Endothelial cell (in vitro differentiated cells): ENCODE data around the gene SMARCC1. TPM values are rescaled to one million over a fixed set of nuclear protein-coding genes. Genes with fewer than 3 reads are reported as not detected.

ENCODE experiments used
- DNase-seq: peaks from one replicate; pipeline ENCODE4 v3.0.0; 2021; ENCODE audit warnings: low spot score
- H3K27ac Mint-ChIP-seq: one replicate; pipeline ENCODE4 v1.8.0; 2021; ENCODE audit warnings: mixed read lengths, inconsistent platforms; ENCODE audit not compliant: unreplicated experiment
- H3K27me3 Mint-ChIP-seq: one replicate; pipeline ENCODE4 v1.8.0; 2021; ENCODE audit warnings: mild to moderate bottlenecking, moderate library complexity, mixed read lengths, inconsistent platforms; ENCODE audit not compliant: unreplicated experiment
- H3K36me3 Mint-ChIP-seq: one replicate; pipeline ENCODE4 v1.8.0; 2021; ENCODE audit warnings: mild to moderate bottlenecking, low read depth, mixed read lengths, inconsistent platforms; ENCODE audit not compliant: unreplicated experiment
- H3K4me1 Mint-ChIP-seq: one replicate; pipeline ENCODE4 v1.8.0; 2021; ENCODE audit warnings: mild to moderate bottlenecking, mixed read lengths, inconsistent platforms; ENCODE audit not compliant: unreplicated experiment
- H3K4me3 Mint-ChIP-seq: one replicate; pipeline ENCODE4 v1.8.0; 2021; ENCODE audit warnings: mild to moderate bottlenecking, mixed read lengths, inconsistent platforms; ENCODE audit not compliant: unreplicated experiment
- H3K9me3 Mint-ChIP-seq: one replicate; pipeline ENCODE4 v1.8.0; 2021; ENCODE audit warnings: mixed read lengths, inconsistent platforms; ENCODE audit not compliant: unreplicated experiment
- total RNA-seq: library from RNA; stranded (reverse); fragmentation: NEBNext Ultra II Directional; extraction: Animal tissue kit (Norgen Biotek cat#: 25700); gene quantifications from one replicate; pipeline ENCODE4 v1.2.1, GENCODE V29; 2021; ENCODE audit not compliant: unreplicated experiment
- TF ChIP-seq, protein P1 (sequence below): fragments of 200-600 bp; sonication (generic); IDR thresholded peaks from one replicate; pipeline ENCODE4 v1.5.0; 2021; ENCODE audit warnings: antibody characterized with exemption; ENCODE audit not compliant: unreplicated experiment

The SMARCC1 gene
- total RNA-seq, 1 donor from 2014 or later, result 138 TPM

GRCh38 chr3:47658444-47658843 lies 123.2 kb downstream of the SMARCC1 start:
- H3K27ac Mint-ChIP-seq, result no peak overlapping the region
- peaks cover 6% of the 10 kb centered on the region for H3K27me3 Mint-ChIP-seq
- DNase-seq, result no peak
- H3K36me3 Mint-ChIP-seq, result peaks cover 44% of the 10 kb centered on the region
- no peak overlapping the region for H3K4me3 Mint-ChIP-seq
- no peaks in the 10 kb centered on the region for H3K9me3 Mint-ChIP-seq
- TF ChIP-seq, protein P1, sequence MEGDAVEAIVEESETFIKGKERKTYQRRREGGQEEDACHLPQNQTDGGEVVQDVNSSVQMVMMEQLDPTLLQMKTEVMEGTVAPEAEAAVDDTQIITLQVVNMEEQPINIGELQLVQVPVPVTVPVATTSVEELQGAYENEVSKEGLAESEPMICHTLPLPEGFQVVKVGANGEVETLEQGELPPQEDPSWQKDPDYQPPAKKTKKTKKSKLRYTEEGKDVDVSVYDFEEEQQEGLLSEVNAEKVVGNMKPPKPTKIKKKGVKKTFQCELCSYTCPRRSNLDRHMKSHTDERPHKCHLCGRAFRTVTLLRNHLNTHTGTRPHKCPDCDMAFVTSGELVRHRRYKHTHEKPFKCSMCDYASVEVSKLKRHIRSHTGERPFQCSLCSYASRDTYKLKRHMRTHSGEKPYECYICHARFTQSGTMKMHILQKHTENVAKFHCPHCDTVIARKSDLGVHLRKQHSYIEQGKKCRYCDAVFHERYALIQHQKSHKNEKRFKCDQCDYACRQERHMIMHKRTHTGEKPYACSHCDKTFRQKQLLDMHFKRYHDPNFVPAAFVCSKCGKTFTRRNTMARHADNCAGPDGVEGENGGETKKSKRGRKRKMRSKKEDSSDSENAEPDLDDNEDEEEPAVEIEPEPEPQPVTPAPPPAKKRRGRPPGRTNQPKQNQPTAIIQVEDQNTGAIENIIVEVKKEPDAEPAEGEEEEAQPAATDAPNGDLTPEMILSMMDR, result no peak
- H3K4me1 Mint-ChIP-seq, result no peaks in the 10 kb centered on the region

GRCh38 chr3:47652142-47652541 lies 129.6 kb downstream of the SMARCC1 start:
- DNase-seq, result no peak
- Mint-ChIP-seq H3K4me3 (no peak overlapping the region), H3K9me3 (no peaks in the 10 kb centered on the region), H3K36me3 (peaks cover 9% of the 10 kb centered on the region), H3K27ac (no peak overlapping the region), H3K4me1 (no peaks in the 10 kb centered on the region), H3K27me3 (peaks cover 2% of the 10 kb centered on the region)
- TF ChIP-seq, protein P1, result no peak

- H3K27ac Mint-ChIP-seq, result no peak overlapping the region
- no peak overlapping the region for H3K4me3 Mint-ChIP-seq
- no peaks in the 10 kb centered on the region for H3K4me1 Mint-ChIP-seq
- DNase-seq, result no peak
- TF ChIP-seq, protein P1, result no peak
- peaks cover 10% of the 10 kb centered on the region for H3K36me3 Mint-ChIP-seq
- H3K9me3 Mint-ChIP-seq, result no peaks in the 10 kb centered on the region
- peaks cover 2% of the 10 kb centered on the region for H3K27me3 Mint-ChIP-seq
Observed at GRCh38 chr3:47650294-47650693, 131.4 kb downstream of the SMARCC1 start.

GRCh38 chr3:47647550-47647949 lies 134.1 kb downstream of the SMARCC1 start:
- TF ChIP-seq, protein P1, result no peak
- H3K9me3 Mint-ChIP-seq, result no peaks in the 10 kb centered on the region
- DNase-seq, result no peak
- H3K27me3 Mint-ChIP-seq, result no peaks in the 10 kb centered on the region
- no peaks in the 10 kb centered on the region for H3K4me1 Mint-ChIP-seq
- H3K27ac Mint-ChIP-seq, result no peak overlapping the region
- no peak overlapping the region for H3K4me3 Mint-ChIP-seq
- peaks cover 11% of the 10 kb centered on the region for H3K36me3 Mint-ChIP-seq

GRCh38 chr3:47646362-47646761 lies 135.3 kb downstream of the SMARCC1 start:
- Mint-ChIP-seq H3K4me3 (no peak overlapping the region), H3K4me1 (no peaks in the 10 kb centered on the region), H3K36me3 (peaks cover 13% of the 10 kb centered on the region), H3K9me3 (no peaks in the 10 kb centered on the region), H3K27ac (no peak overlapping the region), H3K27me3 (no peaks in the 10 kb centered on the region)
- no peak for DNase-seq
- TF ChIP-seq, protein P1, result no peak
